ENCODE results near the gene IL17REL.

The IL17REL gene

GRCh38 chr22:49956914-49957825, 55.4 kb downstream of the IL17REL start:
- H3K4me3 Mint-ChIP-seq = no peak overlapping the region
- no peak for ATAC-seq
- H3K36me3 Mint-ChIP-seq = peaks cover 11% of the 10 kb centered on the region
- H3K4me1 Mint-ChIP-seq = peaks cover 11% of the 10 kb centered on the region
- no peaks in the 10 kb centered on the region for H3K9me3 Mint-ChIP-seq
- no peak overlapping the region for H3K27ac Mint-ChIP-seq
- DNase-seq (ENCODE audit: low spot score in 2 of 2) = no peak

- H3K4me1 Mint-ChIP-seq = peaks cover 11% of the 10 kb centered on the region
- H3K9me3 Mint-ChIP-seq = no peaks in the 10 kb centered on the region
- peaks cover 3% of the 10 kb centered on the region for H3K36me3 Mint-ChIP-seq
Measured at GRCh38 chr22:49956418-49956770, 56.2 kb downstream of the IL17REL start.

GRCh38 chr22:49955581-49956417, 56.8 kb downstream of the IL17REL start:
- no peak for DNase-seq (ENCODE audit: low spot score in 2 of 2)
- Mint-ChIP-seq H3K36me3 (no peaks in the 10 kb centered on the region), H3K4me3 (no peak overlapping the region), H3K4me1 (peaks cover 11% of the 10 kb centered on the region), H3K27ac (no peak overlapping the region), H3K9me3 (no peaks in the 10 kb centered on the region)
- no peak for ATAC-seq

More at GRCh38 chr22:49956418-49956770, 56.2 kb downstream of the IL17REL start:
- ATAC-seq (no peak), DNase-seq (ENCODE audit: low spot score in 2 of 2) (no peak)
- no peak overlapping the region for H3K4me3 Mint-ChIP-seq
- no peak overlapping the region for H3K27ac Mint-ChIP-seq

GRCh38 chr22:49954991-49955580, 57.5 kb downstream of the IL17REL start:
- Mint-ChIP-seq H3K36me3 (no peaks in the 10 kb centered on the region), H3K4me3 (no peak overlapping the region)

GRCh38 chr22:49954354-49954753, 58.2 kb downstream of the IL17REL start:
- Mint-ChIP-seq H3K27ac (no peak overlapping the region), H3K36me3 (no peaks in the 10 kb centered on the region), H3K4me1 (peaks cover 7% of the 10 kb centered on the region), H3K4me3 (no peak overlapping the region), H3K9me3 (no peaks in the 10 kb centered on the region)
- no peak for DNase-seq (ENCODE audit: low spot score in 2 of 2)
- no peak for ATAC-seq

More at GRCh38 chr22:49954991-49955580, 57.5 kb downstream of the IL17REL start:
- no peak for ATAC-seq
- Mint-ChIP-seq H3K27ac (no peak overlapping the region), H3K4me1 (peaks cover 11% of the 10 kb centered on the region), H3K9me3 (no peaks in the 10 kb centered on the region)
- DNase-seq (ENCODE audit: low spot score in 2 of 2) = no peak

- Mint-ChIP-seq H3K27ac (no peak overlapping the region), H3K4me3 (no peak overlapping the region), H3K4me1 (peaks cover 2% of the 10 kb centered on the region), H3K36me3 (no peaks in the 10 kb centered on the region), H3K9me3 (no peaks in the 10 kb centered on the region)
- DNase-seq (ENCODE audit: low spot score in 2 of 2) = no peak
- no peak for ATAC-seq
Measured at GRCh38 chr22:49953680-49954344, 58.8 kb downstream of the IL17REL start.

- ATAC-seq = no peak
- Mint-ChIP-seq H3K27ac (no peak overlapping the region), H3K4me3 (no peak overlapping the region), H3K36me3 (no peaks in the 10 kb centered on the region), H3K4me1 (no peaks in the 10 kb centered on the region), H3K9me3 (no peaks in the 10 kb centered on the region)
- DNase-seq (ENCODE audit: low spot score in 2 of 2) = no peak
Measured at GRCh38 chr22:49953027-49953679, 59.4 kb downstream of the IL17REL start.

- H3K9me3 Mint-ChIP-seq = no peaks in the 10 kb centered on the region
- no peaks in the 10 kb centered on the region for H3K36me3 Mint-ChIP-seq
- H3K27ac Mint-ChIP-seq = no peak overlapping the region
- ATAC-seq (no peak), DNase-seq (ENCODE audit: low spot score in 2 of 2) (no peak)
- no peak overlapping the region for H3K4me3 Mint-ChIP-seq
- no peaks in the 10 kb centered on the region for H3K4me1 Mint-ChIP-seq
Measured at GRCh38 chr22:49951986-49952896, 60.3 kb downstream of the IL17REL start.

GRCh38 chr22:49951678-49951985, 60.9 kb downstream of the IL17REL start:
- Mint-ChIP-seq H3K4me3 (no peak overlapping the region), H3K9me3 (no peaks in the 10 kb centered on the region), H3K36me3 (no peaks in the 10 kb centered on the region), H3K4me1 (no peaks in the 10 kb centered on the region), H3K27ac (no peak overlapping the region)
- DNase-seq (ENCODE audit: low spot score in 2 of 2) (no peak), ATAC-seq (no peak)

GRCh38 chr22:49951000-49951677, 61.4 kb downstream of the IL17REL start:
- DNase-seq (ENCODE audit: low spot score in 2 of 2) (no peak), ATAC-seq (no peak)
- Mint-ChIP-seq H3K9me3 (no peaks in the 10 kb centered on the region), H3K27ac (no peak overlapping the region), H3K4me3 (no peak overlapping the region), H3K36me3 (no peaks in the 10 kb centered on the region), H3K4me1 (no peaks in the 10 kb centered on the region)

- no peaks in the 10 kb centered on the region for H3K36me3 Mint-ChIP-seq
- H3K4me1 Mint-ChIP-seq = peaks cover 4% of the 10 kb centered on the region
- DNase-seq (ENCODE audit: low spot score in 2 of 2) (no peak), ATAC-seq (no peak)
- no peak overlapping the region for H3K4me3 Mint-ChIP-seq
- H3K9me3 Mint-ChIP-seq = no peaks in the 10 kb centered on the region
- no peak overlapping the region for H3K27ac Mint-ChIP-seq
Measured at GRCh38 chr22:49950396-49950994, 62.1 kb downstream of the IL17REL start.

- Mint-ChIP-seq H3K4me1 (peaks cover 5% of the 10 kb centered on the region), H3K36me3 (no peaks in the 10 kb centered on the region), H3K9me3 (no peaks in the 10 kb centered on the region), H3K27ac (no peak overlapping the region), H3K4me3 (no peak overlapping the region)
- ATAC-seq = no peak
- no peak for DNase-seq (ENCODE audit: low spot score in 2 of 2)
Measured at GRCh38 chr22:49949914-49950292, 62.7 kb downstream of the IL17REL start.

Measured in stimulated activated effector memory CD8-positive, alpha-beta T cell treated with anti-CD3 and anti-CD28 coated beads, Interleukin-12 subunit alpha, Interleukin-12 subunit beta, amount 100 ng/mL, for 72 hours (primary cell).